PC-9 (cell line): ENCODE measurements around the gene PPP1R37. TPM values are rescaled to one million over a fixed set of nuclear protein-coding genes. Genes with fewer than 3 reads are reported as not detected.

Experiments
- BruUV-seq: library from RNA; stranded (reverse); fragments of 400-500 nt; replicated peaks from 2 replicates; lab custom pipeline; 2021; lab: Mats Ljungman, UMichigan
- CTCF ChIA-PET: fragments of 300-600 bp; sonication (Branson Sonifier 250); formaldehyde crosslinking; loops from one replicate; lab custom pipeline; 2022; ENCODE audit warnings: antibody characterized with exemption; lab: Charles Lee
- POLR2A ChIA-PET: fragments of 300-600 bp; sonication (Branson Sonifier 250); formaldehyde crosslinking; loops from one replicate; lab custom pipeline; 2022; ENCODE audit warnings: antibody characterized with exemption; ENCODE audit not compliant: unreplicated experiment; lab: Charles Lee
- DNase-seq, 2 experiments: peaks; one replicate each; pipeline versions ENCODE4 v3.0.0 to v3.0.0-alpha.2; 2015 to 2022; ENCODE audit warnings: mixed read lengths in 1 of 2
- H2AFZ ChIP-seq: fragments of 200-600 bp; sonication (generic); 2 replicates; pipeline ENCODE4 v1.8.1; 2017; ENCODE audit warnings: antibody characterized with exemption
- H3F3A ChIP-seq: fragments of 200-600 bp; sonication (generic); 2 replicates; pipeline ENCODE4 v1.8.1; 2017; ENCODE audit warnings: antibody characterized with exemption, mild to moderate bottlenecking, low read depth; ENCODE audit not compliant: insufficient read depth
- H3K27ac ChIP-seq: fragments of 200-600 bp; sonication (generic); 2 replicates; pipeline ENCODE4 v1.6.1; 2016; ENCODE audit warnings: mixed run types
- H3K27me3 ChIP-seq: fragments of 200-600 bp; sonication (generic); 2 replicates; pipeline ENCODE4 v1.6.1; 2016; ENCODE audit warnings: low read depth, mixed run types; ENCODE audit not compliant: insufficient read depth
- H3K36me3 ChIP-seq: fragments of 200-600 bp; sonication (generic); 2 replicates; pipeline ENCODE4 v1.6.1; 2016; ENCODE audit warnings: low read depth, mixed run types
- H3K4me1 ChIP-seq: fragments of 200-600 bp; sonication (generic); replicated peaks from 2 replicates; pipeline ENCODE4 v1.6.1; 2016; ENCODE audit warnings: mixed run types; ENCODE audit not compliant: insufficient read depth
- H3K4me2 ChIP-seq: fragments of 200-600 bp; sonication (generic); 2 replicates; pipeline ENCODE4 v1.6.1; 2017; ENCODE audit warnings: mixed run types
- H3K4me3 ChIP-seq: fragments of 200-600 bp; sonication (generic); 2 replicates; pipeline ENCODE4 v1.6.1; 2016; ENCODE audit warnings: mixed run types
- H3K79me2 ChIP-seq: fragments of 200-600 bp; sonication (generic); 2 replicates; pipeline ENCODE4 v1.6.1; 2017; ENCODE audit warnings: low read depth, mixed run types
- H3K9me2 ChIP-seq: fragments of 200-600 bp; sonication (generic); 2 replicates; pipeline ENCODE4 v1.8.1; 2017; ENCODE audit warnings: mild to moderate bottlenecking; ENCODE audit not compliant: insufficient read depth
- H3K9me3 ChIP-seq: fragments of 200-600 bp; sonication (generic); 2 replicates; pipeline ENCODE4 v1.8.1; 2016; ENCODE audit warnings: low read depth; ENCODE audit not compliant: insufficient read depth
- H4K20me1 ChIP-seq: fragments of 200-600 bp; sonication (generic); 2 replicates; pipeline ENCODE4 v1.8.1; 2017; ENCODE audit not compliant: insufficient read depth
- CTCF ChIP-seq: fragments of 200-600 bp; sonication (generic); conservative IDR thresholded peaks from 2 replicates; pipeline ENCODE4 v1.6.1; 2017; ENCODE audit warnings: mixed run types, antibody characterized with exemption, mild to moderate bottlenecking, moderate library complexity
- EZH2 ChIP-seq: fragments of 200-600 bp; sonication (generic); IDR thresholded peaks from 2 replicates; pipeline ENCODE4 v1.8.0; 2017; ENCODE audit warnings: antibody characterized with exemption, low read depth
- intact Hi-C: fragments of 100-400 bp; cut with micrococcal nuclease; formaldehyde crosslinking; loops from one replicate; pipeline ENCODE4 v1.10.0; 2022; ENCODE audit not compliant: unreplicated experiment
- total RNA-seq: library from RNA; stranded (reverse); gene quantifications from 2 replicates; pipeline ENCODE4 v1.2.3, GENCODE V29; 2021

Gene PPP1R37
- total RNA-seq, 1 experiment from 2014 or later = 41.1 TPM

- H3K9me3 ChIP-seq = no peaks in the 10 kb centered on the region
- H3K79me2 ChIP-seq = no peaks in the 10 kb centered on the region
- no peaks in the 10 kb centered on the region for H3K36me3 ChIP-seq
- DNase-seq = peak; percentile 63 to 87
- H2AFZ ChIP-seq = no peak overlapping the region
- H3K4me1 ChIP-seq = peaks cover 31% of the 10 kb centered on the region
- no peak overlapping the region for H3K4me3 ChIP-seq
- 0 out of 2 replicates have a peak overlapping the region, but pooled peaks have one; percentile 7 for H3K27ac ChIP-seq
- peaks cover 10% of the 10 kb centered on the region; the same call in 1 of the 2 replicates for H4K20me1 ChIP-seq
- no peaks in the 10 kb centered on the region for H3K27me3 ChIP-seq
- peaks cover 49% of the 10 kb centered on the region; the same call in 1 of the 2 replicates for H3F3A ChIP-seq
- BruUV-seq = no TSS peak
- H3K4me2 ChIP-seq = peak overlapping the region; percentile 21; the same call in 1 of the 2 replicates
- ChIA-PET CTCF (no interaction called here), POLR2A (interaction anchor here (0.6 kb wide), 1 partner anchor 574 kb away, joined by 5 read pairs; no protein-coding TSS in a partner anchor)
- intact Hi-C loops = loop anchor here (1.0 to 5.0 kb wide), 2 partner anchors 27 to 59 kb away; partner anchors contain the start of genes BLOC1S3, PPP1R37 and TRAPPC6A
- TF ChIP-seq EZH2 (no peak), CTCF (no peak)
- no peaks in the 10 kb centered on the region for H3K9me2 ChIP-seq
Measured at GRCh38 chr19:45150751-45151281, 57.8 kb downstream of the PPP1R37 start.

GRCh38 chr19:45151320-45151719 is 58.3 kb downstream of the PPP1R37 start:
- H4K20me1 ChIP-seq = peaks cover 10% of the 10 kb centered on the region; the same call in 1 of the 2 replicates
- H3K4me1 ChIP-seq = peaks cover 35% of the 10 kb centered on the region
- peaks cover 49% of the 10 kb centered on the region; the same call in 1 of the 2 replicates for H3F3A ChIP-seq
- POLR2A ChIA-PET = no interaction called here
- H3K27me3 ChIP-seq = no peaks in the 10 kb centered on the region
- H3K36me3 ChIP-seq = no peaks in the 10 kb centered on the region
- TF ChIP-seq EZH2 (no peak), CTCF (no peak)
- BruUV-seq = no TSS peak
- CTCF ChIA-PET = no interaction called here
- H2AFZ ChIP-seq = no peak overlapping the region
- H3K4me3 ChIP-seq = no peak overlapping the region
- H3K79me2 ChIP-seq = no peaks in the 10 kb centered on the region
- no peaks in the 10 kb centered on the region for H3K9me3 ChIP-seq
- intact Hi-C loops = loop anchor here (5.0 kb wide), 1 partner anchor 59 kb away; the partner anchor contains the start of gene PPP1R37
- no peak for DNase-seq
- H3K27ac ChIP-seq = 0 out of 2 replicates have a peak overlapping the region, but pooled peaks have one; percentile 7
- H3K9me2 ChIP-seq = no peaks in the 10 kb centered on the region
- H3K4me2 ChIP-seq = peak overlapping the region; percentile 21; the same call in 1 of the 2 replicates

- Histone ChIP-seq H3K27me3 (no peaks in the 10 kb centered on the region), H3K79me2 (no peaks in the 10 kb centered on the region), H3K4me1 (peaks cover 41% of the 10 kb centered on the region), H4K20me1 (peaks cover 10% of the 10 kb centered on the region; the same call in 1 of the 2 replicates), H2AFZ (no peak overlapping the region), H3K4me3 (no peak overlapping the region), H3K36me3 (no peaks in the 10 kb centered on the region), H3F3A (peaks cover 50% of the 10 kb centered on the region), H3K4me2 (no peak overlapping the region), H3K9me2 (no peaks in the 10 kb centered on the region), H3K27ac (no peak overlapping the region), H3K9me3 (no peaks in the 10 kb centered on the region)
- intact Hi-C loops = loop anchor here (5.0 kb wide), 1 partner anchor 60 kb away; the partner anchor contains the start of gene PPP1R37
- ChIA-PET CTCF (no interaction called here), POLR2A (no interaction called here)
- no TSS peak for BruUV-seq
- no peak for DNase-seq
- TF ChIP-seq CTCF = no peak
- no peak for TF ChIP-seq EZH2
Measured at GRCh38 chr19:45151821-45152503, 59.0 kb downstream of the PPP1R37 start.
